Glutamatergic neuron (in vitro differentiated cells): Measurements from ENCODE around the gene CHPF. TPM values are rescaled to one million over a fixed set of nuclear protein-coding genes. Genes with fewer than 3 reads are reported as not detected.

Experiments used
- DNase-seq: peaks from one replicate; pipeline ENCODE4 v3.0.0; 2022
- H3K27ac Mint-ChIP-seq: one replicate; pipeline ENCODE4 v1.8.0; 2020; ENCODE audit warnings: mild to moderate bottlenecking, mixed read lengths, inconsistent platforms; ENCODE audit not compliant: unreplicated experiment
- H3K27me3 Mint-ChIP-seq: one replicate; pipeline ENCODE4 v1.8.0; 2020; ENCODE audit warnings: mild to moderate bottlenecking, moderate library complexity, mixed read lengths, inconsistent platforms; ENCODE audit not compliant: unreplicated experiment
- H3K36me3 Mint-ChIP-seq: one replicate; pipeline ENCODE4 v1.8.0; 2020; ENCODE audit warnings: mild to moderate bottlenecking, mixed read lengths, inconsistent platforms; ENCODE audit not compliant: unreplicated experiment
- H3K4me1 Mint-ChIP-seq: one replicate; pipeline ENCODE4 v1.8.0; 2020; ENCODE audit warnings: mild to moderate bottlenecking, low read depth, mixed read lengths, inconsistent platforms; ENCODE audit not compliant: unreplicated experiment
- H3K4me3 Mint-ChIP-seq: one replicate; pipeline ENCODE4 v1.8.0; 2020; ENCODE audit warnings: mild to moderate bottlenecking, mixed read lengths, inconsistent platforms; ENCODE audit not compliant: unreplicated experiment
- H3K9me3 Mint-ChIP-seq: one replicate; pipeline ENCODE4 v1.8.0; 2020; ENCODE audit warnings: mild to moderate bottlenecking, moderate library complexity, mixed read lengths, inconsistent platforms; ENCODE audit not compliant: unreplicated experiment
- CTCF ChIP-seq: fragments of 200-600 bp; sonication (generic); IDR thresholded peaks from one replicate; pipeline ENCODE4 v1.5.0; 2021; ENCODE audit not compliant: partially characterized antibody, unreplicated experiment
- total RNA-seq: library from RNA; stranded (reverse); fragmentation: NEBNext Ultra II Directional; extraction: Animal tissue kit (Norgen Biotek cat#: 25700); gene quantifications from one replicate; pipeline ENCODE4 v1.2.1, GENCODE V29; 2021; ENCODE audit not compliant: unreplicated experiment

Gene CHPF
- total RNA-seq, 1 donor from 2014 or later, result 31.1 TPM

- Mint-ChIP-seq H3K4me1 (peaks cover 39% of the 10 kb centered on the region), H3K9me3 (peaks cover 16% of the 10 kb centered on the region), H3K27me3 (peaks cover 23% of the 10 kb centered on the region), H3K27ac (peak overlapping the region; percentile 85), H3K4me3 (peak overlapping the region; percentile 90), H3K36me3 (no peaks in the 10 kb centered on the region)
- no peak for TF ChIP-seq CTCF
- no peak for DNase-seq
Observed at GRCh38 chr2:219499555-219499954, 44.1 kb downstream of the CHPF start.

GRCh38 chr2:219499058-219499307, 44.6 kb downstream of the CHPF start:
- peaks cover 19% of the 10 kb centered on the region for H3K27me3 Mint-ChIP-seq
- DNase-seq, result no peak
- TF ChIP-seq CTCF, result no peak
- no peaks in the 10 kb centered on the region for H3K36me3 Mint-ChIP-seq
- peaks cover 16% of the 10 kb centered on the region for H3K9me3 Mint-ChIP-seq
- peak overlapping the region; percentile 90 for H3K4me3 Mint-ChIP-seq
- H3K4me1 Mint-ChIP-seq, result peaks cover 39% of the 10 kb centered on the region
- peak overlapping the region; percentile 85 for H3K27ac Mint-ChIP-seq

GRCh38 chr2:219498280-219499057, 45.1 kb downstream of the CHPF start, which contains the start of gene GMPPA:
GMPPA (plus strand) TSS chr2:219498891; CDS start chr2:219499976, 1,085 bp downstream.
- Mint-ChIP-seq H3K36me3 (no peaks in the 10 kb centered on the region), H3K9me3 (peaks cover 14% of the 10 kb centered on the region), H3K27me3 (peaks cover 15% of the 10 kb centered on the region), H3K4me1 (peaks cover 37% of the 10 kb centered on the region), H3K4me3 (peak within 1 kb of the TSS; percentile 90), H3K27ac (peak within 1 kb of the TSS; percentile 85)
- peak; percentile 93 for DNase-seq
- no peak for TF ChIP-seq CTCF

- no peaks in the 10 kb centered on the region for H3K36me3 Mint-ChIP-seq
- peak overlapping the region; percentile 90 for H3K4me3 Mint-ChIP-seq
- no peak overlapping the region for H3K27ac Mint-ChIP-seq
- H3K9me3 Mint-ChIP-seq, result peaks cover 13% of the 10 kb centered on the region
- no peak for TF ChIP-seq CTCF
- H3K27me3 Mint-ChIP-seq, result peaks cover 18% of the 10 kb centered on the region
- peaks cover 36% of the 10 kb centered on the region for H3K4me1 Mint-ChIP-seq
- peak; percentile 77 for DNase-seq
Observed at GRCh38 chr2:219497495-219498279, 45.9 kb downstream of the CHPF start.
